SW480 (cell line): ENCODE results near the gene COPS9.

ENCODE experiments used
- DNase-seq: peaks from one replicate; pipeline ENCODE4 v3.0.0-alpha.2; 2016; ENCODE audit warnings: low spot score

COPS9 gene

GRCh38 chr2:240109386-240109785 is 26.7 kb downstream of the COPS9 start:
- DNase-seq: no peak

DNA sequence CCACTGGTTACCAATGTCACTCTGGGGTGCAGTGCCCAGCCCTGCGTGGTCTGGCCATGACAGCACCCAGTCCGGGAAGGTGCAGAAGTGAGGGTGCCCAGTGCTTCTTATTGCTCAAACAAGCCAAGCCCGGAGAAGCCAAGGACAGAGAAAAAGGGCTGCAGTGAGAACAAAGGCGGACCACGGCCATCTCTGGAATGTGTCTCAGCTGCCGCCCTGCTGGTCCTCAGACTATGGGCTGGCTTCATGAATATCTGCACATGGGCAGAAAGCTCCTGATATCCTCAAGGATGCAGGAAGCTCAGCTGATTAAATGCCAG is 28.7 kb downstream of the COPS9 start:
- no peak for DNase-seq

DNA sequence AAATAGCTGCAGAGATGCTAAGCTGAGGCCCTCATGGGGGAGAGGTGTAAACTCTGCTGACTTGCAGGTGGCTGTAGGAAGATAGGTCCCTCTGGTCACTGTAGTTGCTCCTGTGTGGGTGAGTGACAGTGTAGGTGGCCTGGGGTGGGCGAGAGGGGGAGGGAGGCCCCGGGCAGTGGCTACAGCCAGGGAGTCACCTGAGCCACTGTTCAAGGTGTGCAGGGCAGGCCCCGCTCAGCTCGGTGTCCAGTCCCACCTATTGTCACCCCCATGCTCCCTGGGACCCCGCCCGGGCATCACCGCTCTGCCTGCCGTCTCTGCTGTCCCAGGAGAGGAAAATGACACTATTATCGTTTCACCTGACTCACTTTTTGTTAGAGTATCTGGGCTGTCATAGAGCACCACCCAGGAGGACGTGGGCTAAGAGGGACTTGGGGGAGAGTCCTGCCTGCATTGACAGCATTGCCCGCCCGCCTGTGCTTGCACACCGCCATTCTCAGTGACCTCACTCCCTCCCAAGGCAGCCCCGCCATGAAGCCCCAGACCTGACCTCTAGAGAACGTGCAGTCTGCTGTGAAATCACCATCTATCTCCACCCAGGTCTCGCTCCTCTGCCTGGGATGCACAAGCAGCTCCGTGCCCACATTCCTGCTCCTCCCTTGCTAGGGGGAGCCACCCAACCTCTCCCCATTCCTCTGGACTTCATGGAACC is 29.2 kb downstream of the COPS9 start:
- no peak for DNase-seq

DNA sequence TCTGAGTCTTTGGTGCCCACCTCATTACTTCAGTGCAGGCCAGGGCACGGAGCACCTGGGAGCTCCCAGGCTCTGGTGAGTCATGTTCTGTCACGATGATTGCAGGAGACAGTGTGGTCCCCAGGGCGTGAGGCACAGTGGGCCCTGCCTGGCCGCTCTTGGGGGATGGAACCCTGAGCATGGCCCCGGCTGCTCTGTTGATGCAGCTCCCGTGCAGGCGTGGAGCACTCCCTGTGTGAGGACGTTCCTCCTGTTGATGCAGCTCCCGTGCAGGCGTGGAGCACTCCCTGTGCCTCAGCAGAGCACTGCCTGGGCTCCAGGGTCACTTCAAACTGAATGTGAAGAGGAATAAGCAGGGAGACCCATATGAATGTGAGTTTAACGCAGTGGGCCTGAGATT is 30.1 kb downstream of the COPS9 start:
- DNase-seq: peak; percentile 2

DNA sequence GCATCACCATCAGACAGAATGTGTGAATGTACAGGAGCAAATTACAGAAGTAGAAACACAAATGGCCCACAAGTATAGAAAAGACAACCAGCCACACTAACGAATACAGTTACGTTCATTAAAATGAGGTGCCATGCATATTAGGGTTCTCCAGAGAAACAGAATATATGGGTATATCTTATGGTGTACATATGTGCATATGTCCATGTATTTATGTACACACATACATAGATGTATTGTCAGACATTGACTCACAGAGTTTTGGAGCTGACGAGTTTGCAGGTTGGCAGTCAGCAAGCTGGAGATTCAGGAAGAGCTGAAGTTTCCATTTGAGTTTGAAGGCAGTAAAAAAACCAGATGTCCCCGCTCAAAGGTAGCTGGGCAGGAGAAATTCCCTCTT is 33.0 kb downstream of the COPS9 start:
- no peak for DNase-seq

- no peak for DNase-seq
Measured at GRCh38 chr2:240098349-240098748, 37.8 kb downstream of the COPS9 start.

- DNase-seq: no peak
Measured at GRCh38 chr2:240095556-240096523, 40.3 kb downstream of the COPS9 start.

- no peak for DNase-seq
Measured at GRCh38 chr2:240089306-240089705, 46.8 kb downstream of the COPS9 start.

DNA sequence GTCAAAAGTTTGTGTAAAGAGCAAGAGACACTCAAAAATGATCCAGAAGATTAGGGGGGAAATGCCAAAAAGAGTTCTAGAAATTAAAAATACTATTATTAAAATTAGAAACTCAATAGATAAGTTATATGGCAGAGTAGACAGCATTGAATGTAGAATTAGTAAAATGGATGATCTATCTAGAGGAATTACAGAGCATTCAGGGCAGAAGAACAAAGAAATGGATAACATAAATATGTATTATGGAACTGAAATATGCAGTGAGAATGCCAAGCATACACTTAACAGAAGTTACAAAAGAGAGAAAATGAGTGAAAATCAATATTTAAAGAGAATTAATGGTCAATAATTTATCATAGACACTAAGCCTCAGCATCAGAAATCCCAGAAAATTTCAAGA is 49.5 kb downstream of the COPS9 start:
- DNase-seq: no peak
